Ovary (tissue), 9 donors: ENCODE measurements around the gene NPW. TPM values are rescaled to one million over a fixed set of nuclear protein-coding genes. Genes with fewer than 3 reads are reported as not detected.

Experiments used
- DNase-seq, 5 donors: peaks; one replicate each; pipeline ENCODE4 v3.0.0-alpha.2; 2019 to 2020
- H3K27ac ChIP-seq, 2 donors: fragments of 200-600 bp; one replicate each; pipeline versions ENCODE4 v1.5.1 to v1.8.0; 2019 to 2022
- H3K27me3 ChIP-seq: fragments of 200-600 bp; one replicate; pipeline ENCODE4 v1.8.0; 2022
- H3K36me3 ChIP-seq: fragments of 200-600 bp; sonication (generic); one replicate; pipeline ENCODE4 v1.5.1; 2019
- H3K4me1 ChIP-seq: one replicate; pipeline ENCODE4 v1.8.1; 2013; ENCODE audit warnings: mild to moderate bottlenecking, moderate library complexity; ENCODE audit not compliant: insufficient read depth
- H3K4me3 ChIP-seq: fragments of 200-600 bp; sonication (generic); one replicate; pipeline ENCODE4 v1.5.1; 2017
- H3K9me3 ChIP-seq, 2 donors: fragments of 200-600 bp in 1 of 2; sonication (generic) in 1 of 2; one replicate each; pipeline versions ENCODE4 v1.5.1 to v1.8.1; 2013 to 2019; ENCODE audit warnings: mild to moderate bottlenecking in 1 of 2, moderate library complexity in 1 of 2
- CTCF ChIP-seq, 3 donors: fragments of 450-650 bp in 2 of 3; fragments of 200-600 bp in 1 of 3; IDR thresholded peaks; one replicate each; pipeline versions ENCODE4 v1.5.1 to v1.8.0; 2016 to 2022; ENCODE audit warnings: antibody characterized with exemption in 3 of 3, mild to moderate bottlenecking in 1 of 3
- EP300 ChIP-seq: sonication (generic); formaldehyde crosslinking; IDR thresholded peaks from one replicate; pipeline ENCODE4 v1.6.1; 2017; ENCODE audit warnings: antibody characterized with exemption
- POLR2A ChIP-seq: fragments of 450-650 bp; IDR thresholded peaks from one replicate; pipeline ENCODE4 v1.6.1; 2017; ENCODE audit warnings: antibody characterized with exemption, mild to moderate bottlenecking, moderate library complexity
- WGBS, 3 donors: extraction: QIAGEN DNeasy Blood & Tissue Kit in 1 of 3; methylation state at CpG; one replicate each; pipeline versions ENCODE4 v1.1.5 to v1.1.7; 2013 to 2017; 5-methylcytosine and 5-hydroxymethylcytosine counted together
- intact Hi-C, 4 donors: fragments of 100-400 bp; cut with DNase I; formaldehyde crosslinking; loops; one replicate each; pipeline versions ENCODE4 v1.11.0 to v1.15.1; 2022 to 2023
- polyA plus RNA-seq, 2 donors: library from polyadenylated mRNA; stranded (reverse); fragments of 200-250 nt in 1 of 2; fragments of 350-450 nt in 1 of 2; fragmentation: Illumina TruSeq in 1 of 2; extraction: RNeasy Lipid Tissue Mini Kit (QIAGEN cat#74804) in 1 of 2; gene quantifications; one replicate each; pipeline ENCODE4 v1.2.3, GENCODE V29; 2013 to 2014
- total RNA-seq, 7 donors: library from RNA; depleted of rRNA in 2 of 7; stranded (reverse); fragments of >200 nt in 2 of 7; fragmentation: NEBNext Ultra II Directional in 3 of 7; extraction: Animal tissue kit (Norgen Biotek cat#: 25700) in 3 of 7; gene quantifications; one replicate each; pipeline versions ENCODE4 v1.1.0 to v1.2.4, GENCODE V29; 2016 to 2023
- donor health status: DM: no; HTN: no; CAD: no; lungs with moderate emphysema.
- donor health status: DM: no; HTN: no; CAD: no.
- donor health status: Bipolar disorder and iron deficiency.
- donor health status: DM: yes; HTN: yes; CAD: no.
- donor health status: DM: no; HTN: no; CAD: no.
- donor health status: DM: yes; HTN: yes; CAD: no.

NPW gene
- total and polyA plus RNA-seq, 9 donors: 0.17 to 1.1 (median 0.62) TPM; not detected in 5

- intact Hi-C loops: no loop called here
- TF ChIP-seq EP300: no peak
- TF ChIP-seq CTCF (IDR thresholded peaks at IDR 0.05): no peak
- TF ChIP-seq POLR2A: no peak
- Histone ChIP-seq H3K4me3 (peak overlapping the region; percentile 27), H3K9me3 (no peaks in the 10 kb centered on the region), H3K36me3 (no peaks in the 10 kb centered on the region), H3K27ac (no peak overlapping the region), H3K4me1 (peaks cover 7% of the 10 kb centered on the region), H3K27me3 (no peaks in the 10 kb centered on the region)
- peak; percentile 93 to 96 (median 94) for DNase-seq
- WGBS, 3 donors: 2 to 3% (median 3%) methylated on average over 55 to 96 of the region's 96 CpGs
These were observed 27.5 kb upstream of the NPW start for GRCh38 chr16:1991948-1992703.

- Histone ChIP-seq H3K27me3 (no peaks in the 10 kb centered on the region), H3K9me3 (no peaks in the 10 kb centered on the region), H3K4me3 (no peak overlapping the region), H3K27ac (no peak overlapping the region), H3K36me3 (no peaks in the 10 kb centered on the region), H3K4me1 (peaks cover 8% of the 10 kb centered on the region)
- intact Hi-C loops: no loop called here
- peak in 2 of 5 donors; percentile 62 to 69 for DNase-seq
- TF ChIP-seq EP300: no peak
- no peak for TF ChIP-seq CTCF (IDR thresholded peaks at IDR 0.05)
- no peak for TF ChIP-seq POLR2A
- 44 to 48% (median 44%) methylated on average over 48 to 50 of the region's 50 CpGs for WGBS, 3 donors
These were observed 26.8 kb upstream of the NPW start for GRCh38 chr16:1992704-1993317.

GRCh38 chr16:1993731-1994131 is 25.9 kb upstream of the NPW start:
- Histone ChIP-seq H3K9me3 (no peaks in the 10 kb centered on the region), H3K27ac (no peak overlapping the region), H3K4me3 (no peak overlapping the region), H3K4me1 (peaks cover 12% of the 10 kb centered on the region), H3K36me3 (no peaks in the 10 kb centered on the region), H3K27me3 (no peaks in the 10 kb centered on the region)
- DNase-seq: peak in 1 of 5 donors; percentile 35
- WGBS, 3 donors: 76 to 82% (median 78%) methylated on average over 2 of the region's 2 CpGs
- TF ChIP-seq POLR2A (no peak), EP300 (no peak), CTCF (IDR thresholded peaks at IDR 0.05) (no peak)
- intact Hi-C loops: no loop called here

- 61 to 79% (median 64%) methylated on average over 26 of the region's 26 CpGs for WGBS, 3 donors
- intact Hi-C loops: no loop called here
- peak overlapping the region in 1 of 2 donors; percentile 26 for H3K27ac ChIP-seq
These were observed 21.9 kb upstream of the NPW start for GRCh38 chr16:1997494-1998359.

More at GRCh38 chr16:1997494-1998359, 21.9 kb upstream of the NPW start:
- H3K4me3 ChIP-seq: no peak overlapping the region
- peak in 1 of 5 donors; percentile 52 for DNase-seq
- no peaks in the 10 kb centered on the region for H3K36me3 ChIP-seq
- H3K27me3 ChIP-seq: no peaks in the 10 kb centered on the region
- TF ChIP-seq POLR2A (no peak), CTCF (IDR thresholded peaks at IDR 0.05) (no peak), EP300 (no peak)
- no peaks in the 10 kb centered on the region for H3K9me3 ChIP-seq
- peaks cover 6% of the 10 kb centered on the region for H3K4me1 ChIP-seq
